ENCODE data around the gene ZNF280B.

Gene ZNF280B

GRCh38 chr22:22523494-22523893 is 15.0 kb upstream of the ZNF280B start:
- TF ChIP-seq ZFX (IDR thresholded peaks at IDR 0.05; ENCODE audit: borderline replicate concordance) (no peak), CTCF (IDR thresholded peaks at IDR 0.05) (no peak)
- no peak overlapping the region for H3K27ac ChIP-seq

- H3K27ac ChIP-seq = no peak overlapping the region
- TF ChIP-seq CTCF (IDR thresholded peaks at IDR 0.05) = no peak
- TF ChIP-seq ZFX (IDR thresholded peaks at IDR 0.05; ENCODE audit: borderline replicate concordance) = no peak
Observed at GRCh38 chr22:22521631-22522030, 13.1 kb upstream of the ZNF280B start.

- no peak overlapping the region for H3K27ac ChIP-seq
Observed at GRCh38 chr22:22520667-22521602, 12.4 kb upstream of the ZNF280B start.

GRCh38 chr22:22520020-22520656 is 11.6 kb upstream of the ZNF280B start, which contains the start of gene ZNF280A:
Gene ZNF280A (minus strand): TSS chr22:22520270. CDS start chr22:22515630, 4,640 bp downstream.
- TF ChIP-seq CTCF (IDR thresholded peaks at IDR 0.05) (no peak), ZFX (IDR thresholded peaks at IDR 0.05; ENCODE audit: borderline replicate concordance) (no peak)

More at GRCh38 chr22:22520667-22521602, 12.4 kb upstream of the ZNF280B start:
- no peak for TF ChIP-seq CTCF (IDR thresholded peaks at IDR 0.05)
- TF ChIP-seq ZFX (IDR thresholded peaks at IDR 0.05; ENCODE audit: borderline replicate concordance) = no peak

GRCh38 chr22:22519591-22519990 is 11.0 kb upstream of the ZNF280B start:
- TF ChIP-seq CTCF (IDR thresholded peaks at IDR 0.05) (no peak), ZFX (IDR thresholded peaks at IDR 0.05; ENCODE audit: borderline replicate concordance) (no peak)
- peak overlapping the region; percentile 51 for H3K27ac ChIP-seq

More at GRCh38 chr22:22520020-22520656, 11.6 kb upstream of the ZNF280B start, which contains the start of gene ZNF280A:
- H3K27ac ChIP-seq = peak within 1 kb of the TSS; percentile 51

- no peak for TF ChIP-seq CTCF (IDR thresholded peaks at IDR 0.05)
- TF ChIP-seq ZFX (IDR thresholded peaks at IDR 0.05; ENCODE audit: borderline replicate concordance) = no peak
Observed at GRCh38 chr22:22516992-22517391, 8.4 kb upstream of the ZNF280B start.

More at GRCh38 chr22:22516992-22517391, 8.4 kb upstream of the ZNF280B start:
- no peak overlapping the region for H3K27ac ChIP-seq

Data from 22Rv1 (cell line).